Omental fat pad (tissue), 4 donors: Measurements from ENCODE around the gene INO80E. TPM values are rescaled to one million over a fixed set of nuclear protein-coding genes. Genes with fewer than 3 reads are reported as not detected.

Source experiments
- ATAC-seq: fragments of 150-250 bp; one replicate; pipeline ENCODE4 v1.9.1; 2016; ENCODE audit warnings: mild to moderate bottlenecking, moderate library complexity; ENCODE audit not compliant: low FRiP score
- DNase-seq: peaks from one replicate; pipeline ENCODE4 v3.0.0-alpha.2; 2019; ENCODE audit warnings: low spot score
- total RNA-seq, 4 donors: library from RNA; depleted of rRNA; stranded (reverse); fragments of >200 nt; gene quantifications; one replicate each; pipeline ENCODE4 v1.1.0, GENCODE V29; 2016
- TF ChIP-seq, protein P1 (sequence below), 3 donors: fragments of 450-650 bp; IDR thresholded peaks; one replicate each; pipeline ENCODE4 v1.5.1; 2016 to 2017; ENCODE audit warnings: antibody characterized with exemption in 3 of 3, mild to moderate bottlenecking in 3 of 3, moderate library complexity in 2 of 3

The INO80E gene
- total RNA-seq, 4 donors from 2014 or later, result 22.8 to 113 (median 31.1) TPM

- ATAC-seq, result no peak
- TF ChIP-seq, protein P1, sequence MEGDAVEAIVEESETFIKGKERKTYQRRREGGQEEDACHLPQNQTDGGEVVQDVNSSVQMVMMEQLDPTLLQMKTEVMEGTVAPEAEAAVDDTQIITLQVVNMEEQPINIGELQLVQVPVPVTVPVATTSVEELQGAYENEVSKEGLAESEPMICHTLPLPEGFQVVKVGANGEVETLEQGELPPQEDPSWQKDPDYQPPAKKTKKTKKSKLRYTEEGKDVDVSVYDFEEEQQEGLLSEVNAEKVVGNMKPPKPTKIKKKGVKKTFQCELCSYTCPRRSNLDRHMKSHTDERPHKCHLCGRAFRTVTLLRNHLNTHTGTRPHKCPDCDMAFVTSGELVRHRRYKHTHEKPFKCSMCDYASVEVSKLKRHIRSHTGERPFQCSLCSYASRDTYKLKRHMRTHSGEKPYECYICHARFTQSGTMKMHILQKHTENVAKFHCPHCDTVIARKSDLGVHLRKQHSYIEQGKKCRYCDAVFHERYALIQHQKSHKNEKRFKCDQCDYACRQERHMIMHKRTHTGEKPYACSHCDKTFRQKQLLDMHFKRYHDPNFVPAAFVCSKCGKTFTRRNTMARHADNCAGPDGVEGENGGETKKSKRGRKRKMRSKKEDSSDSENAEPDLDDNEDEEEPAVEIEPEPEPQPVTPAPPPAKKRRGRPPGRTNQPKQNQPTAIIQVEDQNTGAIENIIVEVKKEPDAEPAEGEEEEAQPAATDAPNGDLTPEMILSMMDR (IDR thresholded peaks at IDR 0.05), result no peak
- DNase-seq, result no peak
Observed at GRCh38 chr16:29989111-29989858, 6.8 kb upstream of the INO80E start.

DNA sequence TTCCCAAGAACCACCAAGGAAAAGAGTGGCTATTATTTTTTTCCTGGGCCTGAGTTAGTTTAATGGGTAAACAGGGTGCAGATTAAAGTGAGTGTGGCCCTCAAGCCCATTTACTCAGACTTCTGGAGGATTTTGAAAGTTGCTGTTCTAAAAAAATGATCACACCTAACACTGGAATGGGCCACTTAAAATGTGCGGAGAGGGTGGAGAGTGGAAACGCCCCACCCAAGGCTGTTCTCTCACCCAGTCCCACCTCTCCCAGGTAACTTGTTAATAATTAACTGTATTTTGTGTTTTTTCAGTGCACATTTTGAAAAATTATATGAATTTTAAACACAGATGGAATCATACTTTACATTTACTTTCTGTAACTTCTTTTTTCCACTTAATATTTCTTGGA lies 6.0 kb upstream of the INO80E start:
- ATAC-seq, result no peak

DNA sequence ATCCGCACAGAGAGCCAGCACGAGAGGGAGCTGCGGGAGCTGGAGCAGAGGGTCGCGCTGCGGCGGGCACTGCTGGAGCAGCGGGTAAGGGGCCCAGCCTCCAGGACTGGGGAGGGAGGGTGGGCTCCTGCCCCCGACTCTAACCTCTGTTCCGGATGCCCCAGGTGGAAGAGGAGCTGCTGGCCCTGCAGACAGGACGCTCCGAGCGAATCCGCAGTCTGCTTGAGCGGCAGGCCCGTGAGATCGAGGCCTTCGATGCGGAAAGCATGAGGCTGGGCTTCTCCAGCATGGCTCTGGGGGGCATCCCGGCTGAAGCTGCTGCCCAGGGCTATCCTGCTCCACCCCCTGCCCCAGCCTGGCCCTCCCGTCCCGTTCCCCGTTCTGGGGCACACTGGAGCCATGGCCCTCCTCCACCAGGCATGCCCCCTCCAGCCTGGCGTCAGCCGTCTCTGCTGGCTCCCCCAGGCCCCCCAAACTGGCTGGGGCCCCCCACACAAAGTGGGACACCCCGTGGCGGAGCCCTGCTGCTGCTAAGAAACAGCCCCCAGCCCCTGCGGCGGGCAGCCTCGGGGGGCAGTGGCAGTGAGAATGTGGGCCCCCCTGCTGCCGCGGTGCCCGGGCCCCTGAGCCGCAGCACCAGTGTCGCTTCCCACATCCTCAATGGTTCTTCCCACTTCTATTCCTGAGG lies 5.0 kb upstream of the INO80E start:
- DNase-seq (no peak), ATAC-seq (no peak)
- TF ChIP-seq, protein P1 (IDR thresholded peaks at IDR 0.05), result no peak

More for the DNA sequence above, 6.0 kb upstream of the INO80E start:
- no peak for DNase-seq
- TF ChIP-seq, protein P1 (IDR thresholded peaks at IDR 0.05), result no peak

DNA sequence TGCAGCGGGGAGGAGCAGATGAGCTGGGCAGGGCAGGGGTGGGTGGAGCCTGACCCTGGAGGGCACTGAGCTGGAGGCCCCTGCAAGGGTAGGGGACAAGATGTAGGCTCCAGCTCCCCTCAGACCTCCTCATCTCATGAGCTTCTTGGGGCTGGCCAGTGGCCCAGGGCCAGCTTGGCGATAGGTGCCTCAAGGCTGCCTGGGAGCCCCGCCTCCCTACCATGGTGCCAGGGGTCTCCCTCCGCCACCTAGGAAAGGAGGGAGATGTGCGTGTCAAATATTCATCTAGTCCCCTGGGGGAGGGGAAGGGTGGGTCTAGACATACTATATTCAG lies 4.5 kb upstream of the INO80E start:
- ATAC-seq, result no peak
- DNase-seq, result no peak
- TF ChIP-seq, protein P1 (IDR thresholded peaks at IDR 0.05), result no peak

- no peak for DNase-seq
- no peak for ATAC-seq
- TF ChIP-seq, protein P1 (IDR thresholded peaks at IDR 0.05), result no peak
Observed at GRCh38 chr16:29992344-29992967, 3.6 kb upstream of the INO80E start.

DNA sequence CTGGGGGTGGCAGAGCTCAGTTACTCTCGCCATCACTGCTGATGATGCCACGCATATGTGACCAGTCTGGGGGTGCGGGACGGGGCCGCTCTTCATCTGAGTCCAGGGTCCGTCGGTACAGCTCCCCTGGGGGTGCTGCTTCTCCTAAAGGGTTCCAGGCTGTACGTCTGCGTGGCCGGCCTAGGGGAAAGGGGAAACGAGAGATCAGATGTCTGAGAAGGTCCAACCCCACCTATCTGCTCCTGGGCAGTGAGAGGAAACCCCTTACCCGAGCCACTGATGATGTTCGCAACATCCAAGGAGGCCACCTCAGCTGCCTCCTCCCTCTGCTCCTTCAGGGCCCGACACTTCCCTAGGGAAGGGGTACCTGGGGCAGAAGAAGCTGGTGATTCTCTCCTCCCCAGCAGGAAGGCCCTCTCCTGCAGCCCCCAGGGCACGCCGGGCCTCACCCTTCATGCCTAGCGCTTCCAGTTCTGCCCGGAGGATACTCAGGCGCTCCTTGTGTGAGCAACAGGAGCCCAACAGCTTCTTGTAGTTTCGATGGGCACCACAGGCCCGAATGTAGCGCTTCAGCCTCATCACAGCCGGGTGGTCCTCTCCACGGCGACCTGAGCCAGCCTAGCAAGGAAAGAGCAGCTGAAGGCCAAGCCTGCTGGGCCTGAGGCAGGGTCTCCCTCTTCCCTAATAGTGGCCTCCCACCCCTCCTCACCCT lies 2.7 kb upstream of the INO80E start:
- DNase-seq, result no peak
- ATAC-seq, result no peak
- TF ChIP-seq, protein P1 (IDR thresholded peaks at IDR 0.05), result no peak
